HG03571 (cell line): ENCODE data around the gene SNX7.

Experiments
- ATAC-seq: cut with Tn5 transposase; IDR thresholded peaks from one replicate; pipeline ENCODE4 v1.9.1; 2021; ENCODE audit not compliant: unreplicated experiment

SNX7 gene

DNA sequence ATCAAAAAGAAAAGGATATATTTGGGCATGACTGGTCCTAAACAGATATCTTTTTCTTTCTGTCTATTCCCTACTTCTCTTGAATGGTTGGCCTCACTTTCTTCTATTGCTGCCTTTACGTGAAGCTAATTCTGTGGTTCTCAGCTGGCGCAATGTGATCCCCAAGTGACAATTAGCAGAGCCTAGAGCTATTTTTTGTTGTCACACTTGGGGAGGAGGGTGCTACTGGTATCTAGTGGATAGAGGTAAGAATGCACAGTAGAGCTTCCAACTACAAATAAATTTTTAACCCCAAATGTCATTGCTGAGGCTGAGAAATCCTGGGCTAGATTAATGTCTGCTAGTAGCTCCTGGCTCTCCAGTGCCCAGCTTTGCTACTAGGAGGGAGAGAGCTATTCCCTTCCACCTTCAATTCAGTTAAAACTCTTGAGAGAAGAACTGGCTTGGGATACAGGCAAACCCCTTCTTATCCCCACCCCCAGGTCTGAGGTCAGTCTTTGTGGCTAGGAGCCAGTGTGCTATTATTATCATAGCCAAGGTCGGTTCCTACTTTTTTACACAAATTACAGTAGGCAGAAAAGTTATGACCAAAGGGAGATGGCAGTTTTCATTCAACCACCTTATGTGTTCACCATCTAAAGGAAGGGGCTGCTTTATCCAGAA is 102.1 kb downstream of the SNX7 start:
- no peak for ATAC-seq

DNA sequence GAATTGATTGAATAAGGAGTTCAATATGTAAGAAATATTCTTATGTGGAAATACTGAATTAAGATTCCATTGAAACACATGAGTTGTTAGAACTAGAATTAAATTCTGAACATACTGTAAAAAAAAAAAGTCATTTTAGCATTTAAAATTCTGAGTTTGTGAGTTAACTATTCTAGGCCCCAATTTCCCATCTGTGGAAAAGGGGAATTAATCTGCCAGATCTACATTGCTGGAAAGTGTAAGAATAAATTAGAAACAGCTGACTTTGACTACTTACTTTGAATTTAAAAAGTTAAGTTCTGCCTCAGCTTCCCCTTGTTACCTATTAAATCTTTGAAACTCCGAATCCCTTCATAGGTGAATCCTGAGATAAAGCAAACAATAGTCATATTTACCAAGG is 103.0 kb downstream of the SNX7 start:
- no peak for ATAC-seq

DNA sequence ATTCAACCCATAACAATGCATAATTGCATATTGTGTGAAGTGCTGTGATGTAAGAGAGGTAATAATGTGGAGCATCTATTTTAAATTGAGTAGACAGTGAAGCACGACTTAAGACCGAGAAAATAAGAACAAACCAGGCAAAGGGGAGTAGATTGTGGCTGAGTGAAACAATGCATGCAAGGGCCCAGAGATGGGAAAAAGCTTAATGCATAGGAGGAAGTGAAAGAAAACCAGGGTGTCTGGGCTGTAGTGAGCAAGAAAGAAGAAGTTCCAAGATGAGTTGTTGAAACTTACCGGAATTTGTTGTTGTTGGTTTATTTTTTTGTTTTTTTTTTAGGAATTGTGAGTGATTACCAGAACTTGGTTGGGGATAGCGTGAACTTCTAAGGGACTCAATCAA is 104.7 kb downstream of the SNX7 start:
- no peak for ATAC-seq

DNA sequence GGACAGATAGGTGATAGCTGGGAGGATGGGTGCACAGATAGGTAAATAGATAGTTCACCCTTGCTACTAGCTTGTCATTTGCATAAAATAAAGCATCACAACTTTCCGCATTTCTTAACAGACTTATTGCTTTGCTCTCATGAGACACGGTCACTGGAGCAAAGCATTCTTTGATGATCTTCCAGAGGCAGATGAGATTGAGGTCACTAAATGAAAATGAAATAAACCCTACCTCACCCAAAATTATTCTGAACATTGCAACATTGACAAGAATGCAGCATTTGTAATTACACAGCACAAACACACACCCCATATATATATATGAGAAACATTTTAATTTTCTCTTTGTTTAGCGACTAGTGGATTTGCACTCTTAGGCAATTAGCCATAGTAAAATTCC is 107.6 kb downstream of the SNX7 start:
- no peak for ATAC-seq

DNA sequence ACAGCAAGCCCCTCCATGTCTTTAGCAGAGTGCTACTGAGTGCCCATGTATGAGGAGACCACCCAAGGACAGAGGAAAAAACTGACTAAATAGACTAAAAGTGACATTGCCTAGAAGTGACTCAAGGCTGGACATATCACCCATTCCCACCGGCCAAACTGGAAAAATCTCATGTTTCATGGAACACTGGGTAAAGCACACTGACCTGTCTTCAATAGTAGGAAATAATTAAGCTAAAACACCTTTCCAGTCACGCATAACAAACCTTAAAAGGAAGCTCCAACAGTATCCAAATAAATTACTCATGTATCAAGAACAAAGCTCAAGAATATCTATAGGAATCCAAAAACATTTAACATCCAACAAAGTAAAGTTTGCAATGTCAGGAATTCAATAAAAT is 120.4 kb downstream of the SNX7 start:
- ATAC-seq, result no peak

DNA sequence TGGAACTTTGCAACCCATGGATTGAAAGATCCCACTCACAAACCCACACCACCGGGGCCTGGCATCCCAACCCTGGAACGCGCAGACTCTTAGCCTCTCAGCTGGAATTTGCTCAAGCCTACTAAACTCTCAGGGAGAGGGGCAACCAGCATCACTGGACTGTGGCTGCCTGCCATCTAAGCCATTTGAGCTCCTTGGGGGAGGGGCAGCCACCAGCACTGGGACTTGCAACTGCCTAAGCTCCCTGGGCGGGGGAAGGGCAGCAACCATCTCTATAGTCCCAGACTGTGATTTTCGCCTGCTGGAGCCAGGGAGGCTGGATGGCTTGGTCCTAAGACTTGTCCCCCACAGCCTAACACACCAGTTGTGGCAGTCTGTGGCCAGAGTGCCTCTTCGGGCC is 122.3 kb downstream of the SNX7 start:
- ATAC-seq, result no peak

DNA sequence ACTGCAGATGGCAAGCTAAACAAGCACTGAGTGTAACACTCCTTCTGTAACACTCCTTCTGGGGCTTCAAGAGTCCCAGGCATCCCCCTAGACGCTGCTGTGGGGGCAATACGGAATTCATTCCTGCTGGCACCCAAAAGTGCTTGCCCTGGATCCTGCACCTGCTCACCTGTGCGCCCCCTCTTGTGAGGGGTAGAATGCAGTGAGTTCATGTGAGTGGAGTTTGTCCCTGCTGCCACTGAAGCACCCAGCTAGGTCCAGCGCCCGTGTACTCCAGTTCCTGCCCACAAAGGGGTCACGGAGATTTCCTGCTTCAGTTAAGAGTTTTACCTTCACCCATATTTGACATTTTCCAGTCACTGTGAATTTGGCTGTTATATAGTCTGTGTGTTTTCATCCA is 130.0 kb downstream of the SNX7 start:
- no peak for ATAC-seq

DNA sequence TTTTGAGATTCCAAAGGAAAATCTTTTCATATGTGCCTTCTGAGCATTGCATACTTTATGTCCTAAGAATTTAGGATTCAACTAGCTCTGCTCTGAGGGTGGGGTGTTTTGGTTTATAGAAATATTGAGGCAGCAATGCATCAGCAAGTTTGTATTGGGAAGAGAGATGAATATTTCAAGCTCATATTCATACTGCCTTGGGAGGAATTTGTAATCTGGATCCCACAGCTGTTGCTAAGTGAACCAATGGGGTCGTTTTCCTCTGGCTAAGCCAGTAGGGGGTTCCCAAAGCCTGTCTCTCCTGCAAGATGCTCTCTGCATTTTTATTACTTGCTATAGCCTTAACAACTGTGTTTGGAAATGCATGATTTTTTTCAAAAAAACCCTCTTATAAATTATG is 130.6 kb downstream of the SNX7 start:
- ATAC-seq, result no peak

DNA sequence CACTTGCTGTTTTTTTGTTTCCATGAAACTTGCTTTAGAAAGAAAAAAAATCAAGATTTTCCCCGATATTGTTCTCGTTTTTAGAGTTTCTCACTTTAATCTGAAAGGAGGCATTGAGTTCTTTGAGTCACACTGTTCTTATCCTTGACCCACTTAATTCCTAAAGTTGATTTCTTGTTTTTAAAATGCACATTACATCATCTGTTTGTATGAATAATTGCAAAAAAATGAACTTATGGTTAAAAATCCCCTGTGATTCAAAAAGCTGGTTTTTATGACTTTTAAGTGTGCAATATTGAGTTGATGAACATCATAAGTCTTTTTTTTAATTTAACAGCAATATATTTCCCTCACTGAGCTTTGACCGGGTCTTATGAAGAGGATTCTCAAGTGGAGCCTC is 131.6 kb downstream of the SNX7 start:
- ATAC-seq, result no peak

DNA sequence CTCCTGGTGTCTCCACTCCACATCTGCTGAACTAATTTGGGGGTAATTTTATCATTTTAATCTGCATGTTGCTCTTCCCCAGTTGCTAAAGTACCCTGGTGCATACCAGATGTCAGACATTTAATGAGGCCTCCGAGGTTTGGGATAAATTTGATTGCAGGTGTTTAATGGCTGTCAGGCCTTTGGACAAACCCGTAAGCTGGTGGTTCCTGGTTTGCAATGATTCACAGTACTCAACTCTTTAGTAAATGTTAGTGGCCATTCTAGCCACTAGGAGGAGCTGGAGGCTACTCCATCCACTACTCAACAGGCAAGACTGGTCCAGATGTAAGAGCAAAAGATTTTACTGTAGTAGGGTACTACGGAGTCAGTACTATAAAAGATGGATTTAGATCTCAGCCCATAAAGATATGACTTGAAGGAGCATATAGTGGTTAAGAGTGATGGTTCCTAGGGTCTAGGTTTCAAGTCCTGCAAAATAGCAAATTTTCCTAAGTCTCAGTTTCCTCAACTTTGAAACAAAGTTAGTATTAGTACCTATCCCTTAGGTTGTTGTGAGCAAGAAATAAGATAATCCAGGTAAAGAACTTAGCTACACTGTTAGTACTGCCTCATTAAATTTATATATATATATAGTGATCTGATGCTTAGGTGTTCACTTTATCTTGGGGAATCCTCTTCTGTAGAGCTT is 132.8 kb downstream of the SNX7 start:
- peak; percentile 89 for ATAC-seq

DNA sequence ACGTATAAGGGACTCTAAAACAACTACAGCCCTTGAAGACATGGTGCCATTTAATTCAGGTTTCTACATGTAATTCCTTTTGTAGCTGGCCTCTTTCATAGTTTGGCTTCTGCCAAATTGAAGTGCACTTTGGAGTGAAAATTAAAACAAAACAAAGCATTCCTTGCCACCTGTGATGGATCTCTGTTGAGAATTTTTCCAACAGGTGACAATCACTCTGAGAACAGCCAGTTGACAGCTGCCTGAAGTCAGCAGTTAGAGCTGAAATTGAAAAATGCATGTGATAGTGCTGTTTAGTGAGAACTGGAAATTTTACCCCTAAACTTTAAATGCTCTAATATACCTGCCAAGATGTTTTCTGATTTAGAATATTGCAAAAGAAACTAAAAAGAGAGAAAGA is 134.5 kb downstream of the SNX7 start:
- ATAC-seq, result no peak

DNA sequence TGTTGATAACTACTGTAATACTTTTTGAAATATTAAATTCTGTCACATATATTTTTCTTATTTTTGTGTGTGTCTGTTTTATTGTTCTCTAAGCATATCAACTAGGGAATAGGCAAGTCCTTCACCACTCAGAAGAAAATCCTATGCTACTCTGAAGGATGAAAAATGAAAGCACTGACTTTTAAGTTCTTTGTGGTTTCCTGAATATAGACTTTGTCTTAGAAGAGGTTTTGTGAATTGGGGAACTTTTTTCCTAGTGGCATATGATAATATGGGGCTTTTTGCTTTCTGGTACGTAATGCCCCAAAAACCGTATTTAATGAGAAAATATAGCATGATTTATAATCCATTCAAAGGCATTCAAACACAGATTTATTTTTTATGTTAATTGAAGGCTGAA is 136.0 kb downstream of the SNX7 start:
- no peak for ATAC-seq
